ENCODE data around the gene SNX24. TPM values are rescaled to one million over a fixed set of nuclear protein-coding genes. Genes with fewer than 3 reads are reported as not detected.

SNX24 gene
- total RNA-seq, 1 experiment from 2014 or later = 10.8 TPM

Other genes starting within 250 kb of the SNX24 start
- 57.7 TPM for gene SNX2, start 70.5 kb upstream of the SNX24 start, total RNA-seq (2021; ENCODE audit: unreplicated experiment)
- gene PPIC, start 191.1 kb downstream of the SNX24 start, total RNA-seq (2021; ENCODE audit: unreplicated experiment) = 21.5 TPM
- gene PRDM6, start 243.6 kb downstream of the SNX24 start, total RNA-seq (2021; ENCODE audit: unreplicated experiment) = 0.22 TPM